GM10248 (cell line): Measurements from ENCODE around the gene FALEC.
A peak's percentile ranks its signal among the peaks of the same experiment; 100 is the strongest.

Experiments
- CTCF ChIA-PET: fragments of 300-600 bp; sonication (Branson Sonifier 250); formaldehyde crosslinking; extraction: SDS; loops from one replicate; lab custom pipeline; 2021; ENCODE audit warnings: antibody characterized with exemption; lab: Yijun Ruan, JAX
- POLR2A ChIA-PET: fragments of 350-650 bp; sonication (Branson Sonifier 250); formaldehyde crosslinking; extraction: SDS; loops from one replicate; lab custom pipeline; 2020; ENCODE audit warnings: antibody characterized with exemption; lab: Yijun Ruan, JAX
- DNase-seq: peaks from one replicate; pipeline ENCODE4 v3.0.0; 2012; ENCODE audit errors: extremely low spot score
- CTCF ChIP-seq: IDR thresholded peaks from 2 replicates; pipeline ENCODE4 v1.5.1; 2012; ENCODE audit warnings: mild to moderate bottlenecking, low read depth; ENCODE audit errors: extremely low read depth, missing control alignments, control extremely low read depth

FALEC gene

GRCh38 chr1:150514260-150514659 is 1.3 kb upstream of the FALEC start:
- ChIA-PET CTCF (interaction anchor here (0.9 to 1.6 kb wide), 2 partner anchors 12 to 46 kb away, joined by 3 to 5 read pairs; no protein-coding TSS in a partner anchor), POLR2A (no interaction called here)
- TF ChIP-seq CTCF = no peak
- DNase-seq = no peak

GRCh38 chr1:150514913-150515327 is 632 bp upstream of the FALEC start:
- POLR2A ChIA-PET = interaction anchor here (0.5 to 1.0 kb wide), 2 partner anchors 47 to 637 kb away, joined by 3 to 6 read pairs; no protein-coding TSS in a partner anchor
- CTCF ChIA-PET = interaction anchor here (1.2 to 3.5 kb wide), 5 partner anchors 16 to 407 kb away, joined by 3 to 46 read pairs (median 23); partner anchors contain the start of gene CA14

GRCh38 chr1:150516050-150516591 is 569 bp downstream of the FALEC start:
- POLR2A ChIA-PET = interaction anchor here (1.0 to 1.1 kb wide), 3 partner anchors 25 to 63 kb away, joined by 3 read pairs; no protein-coding TSS in a partner anchor
- no peak for TF ChIP-seq CTCF
- CTCF ChIA-PET = interaction anchor here (0.8 to 3.5 kb wide), 14 partner anchors 8 to 480 kb away, joined by 3 to 46 read pairs (median 3); partner anchors contain the start of genes CA14 and ECM1
- DNase-seq = no peak

More at GRCh38 chr1:150514913-150515327, 632 bp upstream of the FALEC start:
- TF ChIP-seq CTCF = no peak
- no peak for DNase-seq

GRCh38 chr1:150516616-150517015 is 1.1 kb downstream of the FALEC start:
- ChIA-PET CTCF (interaction anchor here (0.9 to 3.5 kb wide), 13 partner anchors 9 to 480 kb away, joined by 3 to 46 read pairs (median 3); partner anchors contain the start of genes CA14 and ECM1), POLR2A (interaction anchor here (1.0 to 1.1 kb wide), 2 partner anchors 25 to 62 kb away, joined by 3 read pairs; no protein-coding TSS in a partner anchor)
- peak; percentile 45 for TF ChIP-seq CTCF
- DNase-seq = peak; percentile 46

- CTCF ChIA-PET = interaction anchor here (1.5 to 2.2 kb wide), 2 partner anchors 11 to 34 kb away, joined by 4 to 12 read pairs; partner anchors contain the start of gene TARS2
- no peak for TF ChIP-seq CTCF
- POLR2A ChIA-PET = no interaction called here
- no peak for DNase-seq
Observed at GRCh38 chr1:150521196-150521968, 5.8 kb downstream of the FALEC start.

GRCh38 chr1:150525348-150525747 is 9.8 kb downstream of the FALEC start:
- CTCF ChIA-PET = interaction anchor here (1.4 kb wide), 1 partner anchor 269 kb away, joined by 3 read pairs; no protein-coding TSS in a partner anchor
- POLR2A ChIA-PET = no interaction called here
- TF ChIP-seq CTCF = no peak
- no peak for DNase-seq
